ENCODE measurements around the gene TMEM54. TPM values are rescaled to one million over a fixed set of nuclear protein-coding genes. Genes with fewer than 3 reads are reported as not detected.

The TMEM54 gene
- total RNA-seq, 4 donors from 2014 or later = 228 to 892 (median 538) TPM

DNA sequence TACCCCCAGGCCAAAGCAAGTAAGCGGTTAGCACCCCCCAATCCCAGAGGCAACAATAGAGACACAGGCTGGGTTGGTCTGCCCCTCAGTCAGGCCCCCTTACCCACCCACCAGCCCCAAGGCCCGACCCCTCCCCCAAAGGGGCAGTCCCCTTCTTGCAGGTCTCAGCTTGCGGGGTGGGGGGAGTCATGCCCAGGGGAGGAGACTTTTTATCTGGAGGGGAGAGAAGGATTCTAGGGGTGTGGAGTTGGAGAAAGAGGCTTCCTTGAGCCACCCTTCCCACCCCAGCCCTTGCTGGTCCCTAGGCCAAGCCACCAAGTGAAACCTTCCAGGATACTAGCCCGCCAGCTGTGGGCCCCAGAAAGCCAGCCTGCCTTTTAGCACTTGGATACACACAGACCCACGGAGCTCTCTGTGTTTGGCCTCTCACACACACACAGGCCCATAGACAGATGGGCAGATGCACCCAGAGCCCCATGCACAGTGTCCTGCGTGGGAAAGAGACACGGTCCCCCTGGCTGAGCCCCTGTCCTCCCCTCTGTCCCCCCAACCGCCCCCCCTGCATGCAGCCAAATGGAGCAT lies 7.1 kb downstream of the TMEM54 start:
- no peaks in the 10 kb centered on the region for H3K9me3 ChIP-seq
- peak in 1 of 3 donors; percentile 48 for DNase-seq
- no peaks in the 10 kb centered on the region for H3K27me3 ChIP-seq
- no peak for TF ChIP-seq POLR2A (IDR thresholded peaks at IDR 0.05)
- TF ChIP-seq, protein P1, sequence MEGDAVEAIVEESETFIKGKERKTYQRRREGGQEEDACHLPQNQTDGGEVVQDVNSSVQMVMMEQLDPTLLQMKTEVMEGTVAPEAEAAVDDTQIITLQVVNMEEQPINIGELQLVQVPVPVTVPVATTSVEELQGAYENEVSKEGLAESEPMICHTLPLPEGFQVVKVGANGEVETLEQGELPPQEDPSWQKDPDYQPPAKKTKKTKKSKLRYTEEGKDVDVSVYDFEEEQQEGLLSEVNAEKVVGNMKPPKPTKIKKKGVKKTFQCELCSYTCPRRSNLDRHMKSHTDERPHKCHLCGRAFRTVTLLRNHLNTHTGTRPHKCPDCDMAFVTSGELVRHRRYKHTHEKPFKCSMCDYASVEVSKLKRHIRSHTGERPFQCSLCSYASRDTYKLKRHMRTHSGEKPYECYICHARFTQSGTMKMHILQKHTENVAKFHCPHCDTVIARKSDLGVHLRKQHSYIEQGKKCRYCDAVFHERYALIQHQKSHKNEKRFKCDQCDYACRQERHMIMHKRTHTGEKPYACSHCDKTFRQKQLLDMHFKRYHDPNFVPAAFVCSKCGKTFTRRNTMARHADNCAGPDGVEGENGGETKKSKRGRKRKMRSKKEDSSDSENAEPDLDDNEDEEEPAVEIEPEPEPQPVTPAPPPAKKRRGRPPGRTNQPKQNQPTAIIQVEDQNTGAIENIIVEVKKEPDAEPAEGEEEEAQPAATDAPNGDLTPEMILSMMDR (IDR thresholded peaks at IDR 0.05) = no peak
- peaks cover 0 to 27% (median 5%) of the 10 kb centered on the region in 4 donors for H3K4me1 ChIP-seq
- peak overlapping the region in 1 of 4 donors; percentile 54 for H3K27ac ChIP-seq
- peaks cover 0 to 11% (median 0%) of the 10 kb centered on the region in 3 donors for H3K36me3 ChIP-seq
- H3K4me3 ChIP-seq = peak overlapping the region in 2 of 4 donors; percentile 52 to 53

DNA sequence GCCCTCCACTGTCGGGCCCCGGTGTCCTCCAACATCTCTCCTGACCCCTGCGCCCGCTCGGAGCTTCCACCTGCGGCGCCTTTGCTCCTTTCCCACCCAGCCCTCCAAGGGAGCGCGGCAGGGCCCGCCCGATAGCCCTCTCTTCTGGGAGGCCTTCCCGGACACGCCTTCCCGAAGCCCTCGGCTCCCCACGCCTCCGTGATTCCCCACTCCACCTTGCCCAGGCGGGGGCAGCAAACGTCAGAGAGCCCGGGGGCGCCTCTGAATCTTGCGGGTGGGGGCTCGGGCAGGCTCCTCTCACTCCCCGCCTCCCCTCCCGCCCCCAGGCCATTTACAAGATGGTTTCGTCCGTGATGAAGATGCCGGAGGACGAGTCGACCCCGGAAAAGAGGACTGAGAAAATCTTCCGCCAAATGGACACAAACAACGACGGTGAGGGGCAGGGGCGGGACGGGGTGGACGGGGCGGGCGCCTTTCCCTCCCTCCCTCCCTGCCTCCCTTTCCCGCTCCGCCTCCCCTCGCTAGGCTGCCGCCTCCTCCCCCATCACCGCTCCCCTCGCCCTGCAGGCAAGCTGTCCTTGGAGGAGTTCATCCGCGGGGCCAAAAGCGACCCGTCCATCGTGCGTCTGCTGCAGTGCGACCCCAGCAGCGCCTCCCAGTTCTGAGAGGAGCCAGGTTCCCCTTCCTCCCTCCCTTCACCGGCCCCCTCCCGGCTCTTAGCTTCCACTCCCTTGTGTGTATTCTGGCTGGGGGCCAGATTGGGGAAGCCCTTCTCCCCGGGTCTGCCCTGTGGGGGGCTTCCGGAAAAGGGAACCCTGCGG lies 7.8 kb downstream of the TMEM54 start:
- Histone ChIP-seq H3K4me3 (peak overlapping the region; percentile 27 to 53 (median 49)), H3K36me3 (peaks cover 0 to 11% (median 0%) of the 10 kb centered on the region in 3 donors), H3K27ac (peak overlapping the region in 3 of 4 donors; percentile 26 to 54 (median 43)), H3K4me1 (peaks cover 0 to 27% (median 4%) of the 10 kb centered on the region in 4 donors), H3K27me3 (no peaks in the 10 kb centered on the region), H3K9me3 (no peaks in the 10 kb centered on the region)
- peak in 2 of 3 donors; percentile 79 to 83 for DNase-seq
- no peak for TF ChIP-seq POLR2A (IDR thresholded peaks at IDR 0.05)
- TF ChIP-seq, protein P1 (IDR thresholded peaks at IDR 0.05) = peak in 1 of 6 experiments; percentile 1

DNA sequence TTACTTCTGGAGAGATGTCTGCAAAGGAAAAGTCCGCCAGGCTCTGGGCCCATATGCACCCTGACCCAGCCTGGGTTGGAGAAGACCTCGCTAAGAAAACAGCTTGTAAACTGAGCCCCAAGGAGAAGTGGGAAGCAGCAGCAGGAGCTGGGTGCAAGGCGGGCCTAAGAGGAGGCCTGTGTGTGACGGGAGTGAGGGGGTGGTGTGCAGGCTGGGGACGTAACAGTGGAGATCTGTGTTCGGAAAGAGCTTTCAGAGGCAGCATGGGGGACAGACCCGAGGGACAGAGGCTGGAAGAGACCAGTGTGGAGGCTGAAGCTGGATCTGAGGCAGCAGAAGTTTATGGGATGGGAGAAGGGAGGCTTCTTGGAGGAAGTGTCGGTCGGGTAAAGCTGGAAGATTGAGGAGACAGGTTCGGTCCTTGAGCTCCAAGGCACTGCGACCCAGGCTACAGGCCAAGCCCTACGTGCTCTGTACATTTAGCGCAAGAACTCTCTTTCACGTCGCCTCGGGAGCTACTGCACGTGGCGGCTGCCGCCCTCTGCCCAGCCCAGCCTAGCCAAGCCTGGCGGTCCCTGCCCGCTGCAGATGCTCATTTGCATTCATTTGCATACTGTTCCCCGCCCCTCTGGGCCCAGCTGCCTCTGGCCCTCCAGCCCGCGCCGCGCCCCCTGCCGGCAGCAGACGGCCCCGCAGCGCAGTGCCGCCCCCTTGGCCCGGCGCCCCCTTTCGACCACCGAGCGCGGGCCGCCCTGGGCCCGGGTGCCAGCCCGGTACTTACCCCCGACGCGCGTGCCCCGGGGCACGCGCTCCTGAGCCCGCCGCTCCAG lies 8.6 kb downstream of the TMEM54 start:
- DNase-seq = peak in 2 of 3 donors; percentile 76 to 77
- Histone ChIP-seq H3K27ac (peak overlapping the region in 3 of 4 donors; percentile 26 to 54 (median 43)), H3K27me3 (no peaks in the 10 kb centered on the region), H3K9me3 (no peaks in the 10 kb centered on the region), H3K36me3 (peaks cover 0 to 11% (median 0%) of the 10 kb centered on the region in 3 donors), H3K4me1 (peaks cover 0 to 27% (median 4%) of the 10 kb centered on the region in 4 donors), H3K4me3 (peak overlapping the region; percentile 27 to 53 (median 49))
- no peak for TF ChIP-seq POLR2A (IDR thresholded peaks at IDR 0.05)
- TF ChIP-seq, protein P1 (IDR thresholded peaks at IDR 0.05) = peak; percentile 1 to 81 (median 58)

DNA sequence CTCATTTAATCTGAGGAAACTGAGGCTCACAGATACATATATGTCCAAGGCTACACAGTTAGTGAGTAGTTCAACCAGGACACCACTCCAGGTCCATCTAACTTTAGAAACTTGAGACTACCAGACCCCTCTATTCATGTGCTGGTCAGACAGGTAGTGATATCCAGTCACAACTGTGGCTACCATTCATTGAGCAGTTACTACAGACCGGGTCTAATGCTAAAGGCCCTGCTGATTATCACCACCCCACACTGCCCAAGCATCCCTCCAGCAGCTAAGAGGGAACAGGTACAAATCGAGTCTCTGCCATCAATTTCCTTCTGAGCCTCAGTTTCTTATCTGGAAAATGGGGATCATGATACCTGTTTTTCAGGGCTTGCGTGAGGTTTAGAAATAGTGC lies 9.6 kb downstream of the TMEM54 start:
- Histone ChIP-seq H3K4me3 (no peak overlapping the region), H3K27ac (no peak overlapping the region), H3K27me3 (peaks cover 0 to 6% of the 10 kb centered on the region in 2 donors), H3K4me1 (peaks cover 0 to 30% (median 4%) of the 10 kb centered on the region in 4 donors), H3K9me3 (no peaks in the 10 kb centered on the region), H3K36me3 (peaks cover 0 to 8% (median 0%) of the 10 kb centered on the region in 3 donors)
- DNase-seq = no peak
- TF ChIP-seq, protein P1 (IDR thresholded peaks at IDR 0.05) = no peak
- TF ChIP-seq POLR2A (IDR thresholded peaks at IDR 0.05) = no peak

DNA sequence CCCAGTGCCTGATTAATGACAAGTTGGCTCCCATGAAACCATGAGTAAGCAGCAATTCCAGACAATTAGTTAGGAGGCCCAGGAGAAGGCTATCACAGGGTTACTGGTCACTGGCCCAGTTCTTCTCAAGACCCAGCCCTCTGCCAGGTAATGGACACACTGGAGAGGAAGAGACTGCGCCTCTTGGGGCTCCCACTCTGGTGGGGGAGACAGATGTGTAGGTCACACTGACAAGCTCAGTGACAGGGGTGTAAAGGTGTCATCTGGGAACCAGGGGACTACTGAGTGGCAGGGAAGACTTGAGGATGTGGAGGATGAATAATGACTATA lies 10.0 kb downstream of the TMEM54 start:
- TF ChIP-seq, protein P1 (IDR thresholded peaks at IDR 0.05) = no peak
- TF ChIP-seq POLR2A (IDR thresholded peaks at IDR 0.05) = no peak
- no peak for DNase-seq
- peaks cover 0 to 34% (median 6%) of the 10 kb centered on the region in 4 donors for H3K4me1 ChIP-seq
- no peak overlapping the region for H3K4me3 ChIP-seq
- peaks cover 0 to 11% of the 10 kb centered on the region in 2 donors for H3K27me3 ChIP-seq
- H3K9me3 ChIP-seq = no peaks in the 10 kb centered on the region
- H3K27ac ChIP-seq = no peak overlapping the region
- peaks cover 0 to 8% (median 0%) of the 10 kb centered on the region in 3 donors for H3K36me3 ChIP-seq
